Stimulated activated naive B cell treated with anti-CD40 and anti-IgM and Interleukin-4, amounts not matched to agents 10 μg/mL and 1 μg/mL and 100 μg/mL, for 72 hours (primary cell): ENCODE data around the gene KLHL13.

ENCODE experiments used
- ATAC-seq, 2 donors: fragments of 150-1000 bp; cut with Tn5 transposase; replicated peaks; 2 replicates each; pipeline ENCODE4 v1.10.0; 2021; ENCODE audit warnings: moderate library complexity in 1 of 2
- DNase-seq: peaks from one replicate; pipeline ENCODE4 v3.0.0; 2021
- H3K27ac Mint-ChIP-seq: one replicate; pipeline ENCODE4 v1.8.0; 2022; ENCODE audit warnings: mild to moderate bottlenecking, mixed read lengths
- H3K27me3 Mint-ChIP-seq, 2 donors: one replicate each; pipeline ENCODE4 v1.8.0; 2022; ENCODE audit warnings: mixed read lengths in 2 of 2
- H3K36me3 Mint-ChIP-seq, 2 donors: one replicate each; pipeline ENCODE4 v1.8.0; 2022; ENCODE audit warnings: mixed read lengths in 2 of 2, mild to moderate bottlenecking in 1 of 2
- H3K4me1 Mint-ChIP-seq, 2 donors: one replicate each; pipeline ENCODE4 v1.8.0; 2022; ENCODE audit warnings: mixed read lengths in 2 of 2, mild to moderate bottlenecking in 1 of 2
- H3K4me3 Mint-ChIP-seq, 2 donors: one replicate each; pipeline ENCODE4 v1.8.0; 2022; ENCODE audit warnings: mild to moderate bottlenecking in 2 of 2, mixed read lengths in 2 of 2, moderate library complexity in 1 of 2
- H3K9me3 Mint-ChIP-seq, 2 donors: one replicate each; pipeline ENCODE4 v1.8.0; 2022; ENCODE audit warnings: mixed read lengths in 2 of 2, mild to moderate bottlenecking in 1 of 2

The KLHL13 gene

DNA sequence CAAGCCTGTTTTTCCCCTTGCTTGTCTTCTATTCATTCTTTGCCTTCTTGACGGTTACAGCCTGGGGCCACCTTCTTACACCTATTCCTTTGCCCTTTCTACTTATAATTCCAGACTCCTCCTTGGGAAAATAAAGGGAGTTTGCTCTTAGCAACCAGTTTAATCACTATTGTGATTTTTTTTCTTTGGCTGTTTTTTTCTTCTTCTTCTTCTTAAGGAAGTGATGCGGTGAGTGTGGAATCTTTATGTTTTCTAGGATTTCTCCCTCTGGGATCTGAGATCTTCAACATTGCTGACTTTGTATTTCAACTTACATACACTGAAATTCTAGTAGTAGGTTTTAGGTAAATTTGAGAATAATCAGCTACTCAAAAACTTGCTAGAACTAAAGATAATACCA is 1.1 kb upstream of the KLHL13 start:
- ATAC-seq = no peak
- no peak for DNase-seq
- peaks cover 7 to 24% of the 10 kb centered on the region in 2 donors for H3K27me3 Mint-ChIP-seq
- H3K9me3 Mint-ChIP-seq = peaks cover 0 to 4% of the 10 kb centered on the region in 2 donors
- H3K4me1 Mint-ChIP-seq = peaks cover 6 to 7% of the 10 kb centered on the region in 2 donors
- H3K36me3 Mint-ChIP-seq = peaks cover 0 to 3% of the 10 kb centered on the region in 2 donors
- H3K4me3 Mint-ChIP-seq = peak overlapping the region in 1 of 2 donors; percentile 2
- no peak overlapping the region for H3K27ac Mint-ChIP-seq

DNA sequence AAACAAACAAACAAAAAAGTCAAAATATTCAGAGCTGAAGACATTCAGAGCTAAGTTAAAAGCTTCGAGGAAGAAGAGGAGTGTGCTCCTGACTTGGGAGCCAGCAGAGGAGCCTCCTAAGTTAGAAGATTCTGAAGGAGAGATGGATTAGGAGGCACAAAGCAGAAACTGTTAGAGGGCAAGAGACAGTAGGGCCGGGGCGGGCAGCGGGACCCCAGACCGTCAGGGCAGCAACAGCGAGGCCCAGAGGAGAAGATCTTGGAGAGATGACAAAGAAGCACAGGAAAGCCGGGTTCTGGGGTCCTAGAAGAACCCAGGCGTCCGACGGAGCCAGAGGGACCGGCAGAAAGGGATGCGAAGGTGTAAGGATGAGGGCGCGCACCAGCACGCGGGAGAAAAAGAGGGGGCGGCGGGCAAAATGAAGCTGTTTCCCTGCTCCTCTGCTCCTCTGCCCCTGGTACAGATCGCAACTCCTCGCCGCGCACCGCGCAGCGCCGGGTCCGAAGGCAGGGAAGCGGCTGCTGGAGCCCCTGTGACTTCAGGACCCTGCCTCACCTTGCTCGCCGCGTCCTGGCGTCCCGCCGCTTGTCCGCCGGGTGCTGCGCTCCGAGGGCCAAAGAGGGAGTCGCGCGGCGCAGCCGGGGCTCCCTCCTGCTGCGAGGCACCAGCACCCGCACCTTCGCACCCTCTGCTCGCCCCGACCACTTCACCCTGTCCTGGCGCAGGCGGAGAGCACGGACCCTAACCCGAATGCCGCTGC is 477 bp downstream of the KLHL13 start:
- ATAC-seq = peak; percentile 52 to 57
- Mint-ChIP-seq H3K4me3 (peak overlapping the region; percentile 76 to 84), H3K4me1 (peaks cover 6 to 7% of the 10 kb centered on the region in 2 donors), H3K36me3 (peaks cover 0 to 3% of the 10 kb centered on the region in 2 donors), H3K9me3 (peaks cover 0 to 3% of the 10 kb centered on the region in 2 donors), H3K27me3 (peaks cover 7 to 24% of the 10 kb centered on the region in 2 donors), H3K27ac (no peak overlapping the region)
- no peak for DNase-seq

DNA sequence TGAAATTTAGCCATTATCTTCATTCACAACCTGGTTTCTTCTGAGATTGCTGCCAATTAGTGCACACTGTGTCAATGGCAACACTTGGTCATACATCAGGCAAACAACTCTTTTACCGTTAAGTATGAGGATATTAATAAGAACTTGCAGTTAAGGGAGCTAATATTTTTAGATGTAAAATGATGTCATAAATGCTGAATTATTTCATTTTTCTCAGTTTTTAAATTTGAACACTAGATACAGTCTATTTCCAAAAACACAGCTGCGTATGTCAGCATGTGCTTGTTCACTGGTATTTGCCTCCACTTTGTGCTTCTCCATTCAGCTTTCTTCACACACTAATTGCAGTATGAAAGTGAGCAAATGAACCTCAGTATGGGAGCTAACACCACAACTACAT is 1.6 kb downstream of the KLHL13 start:
- no peak overlapping the region for H3K4me3 Mint-ChIP-seq
- no peaks in the 10 kb centered on the region for H3K9me3 Mint-ChIP-seq
- no peak overlapping the region for H3K27ac Mint-ChIP-seq
- DNase-seq (no peak), ATAC-seq (no peak)
- peaks cover 6 to 7% of the 10 kb centered on the region in 2 donors for H3K4me1 Mint-ChIP-seq
- H3K27me3 Mint-ChIP-seq = peaks cover 7 to 24% of the 10 kb centered on the region in 2 donors
- peaks cover 0 to 3% of the 10 kb centered on the region in 2 donors for H3K36me3 Mint-ChIP-seq

DNA sequence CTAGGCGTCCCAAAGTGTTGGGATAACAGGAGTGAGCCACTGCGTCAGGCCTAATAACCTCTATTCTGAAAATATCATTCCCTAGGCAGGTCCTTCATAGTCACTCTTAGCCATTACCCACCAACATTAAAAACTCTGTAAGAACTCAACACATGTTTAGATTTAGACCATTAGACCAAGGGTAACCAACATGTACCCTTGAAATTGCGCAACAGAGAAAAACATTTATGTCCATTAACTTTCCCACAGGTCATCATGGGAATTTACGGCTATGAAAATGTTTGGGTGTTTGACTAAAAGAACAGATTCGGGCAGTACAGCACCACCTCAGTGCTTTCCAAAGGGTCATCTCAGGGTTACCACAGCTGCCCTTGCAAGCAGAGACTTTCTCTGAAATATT is 7.5 kb downstream of the KLHL13 start:
- DNase-seq (no peak), ATAC-seq (no peak)
- Mint-ChIP-seq H3K4me3 (no peak overlapping the region), H3K27me3 (peaks cover 0 to 4% of the 10 kb centered on the region in 2 donors), H3K27ac (no peak overlapping the region), H3K9me3 (no peaks in the 10 kb centered on the region), H3K4me1 (no peaks in the 10 kb centered on the region), H3K36me3 (no peaks in the 10 kb centered on the region)

DNA sequence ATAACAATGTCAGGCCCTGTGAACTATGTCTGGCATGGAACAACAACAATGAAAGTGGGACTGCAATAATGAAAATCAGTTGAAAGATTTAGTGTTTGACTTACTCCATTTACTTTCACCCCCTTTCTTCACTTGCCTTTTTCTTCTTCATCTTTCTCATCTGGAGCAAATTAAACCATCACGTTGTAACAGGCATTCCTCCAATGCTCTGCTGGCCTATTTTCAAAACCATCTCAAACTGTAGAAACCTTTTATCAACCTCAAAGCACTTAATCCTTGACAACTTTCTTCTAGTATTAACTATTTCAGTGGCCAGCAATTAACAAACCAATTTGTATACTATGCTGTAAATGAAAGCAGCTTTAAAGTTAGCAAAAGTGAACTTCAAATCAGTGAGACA is 8.3 kb downstream of the KLHL13 start:
- no peak for DNase-seq
- Mint-ChIP-seq H3K4me3 (no peak overlapping the region), H3K27me3 (peaks cover 0 to 1% of the 10 kb centered on the region in 2 donors), H3K36me3 (no peaks in the 10 kb centered on the region), H3K9me3 (no peaks in the 10 kb centered on the region), H3K27ac (no peak overlapping the region), H3K4me1 (no peaks in the 10 kb centered on the region)
- no peak for ATAC-seq

DNA sequence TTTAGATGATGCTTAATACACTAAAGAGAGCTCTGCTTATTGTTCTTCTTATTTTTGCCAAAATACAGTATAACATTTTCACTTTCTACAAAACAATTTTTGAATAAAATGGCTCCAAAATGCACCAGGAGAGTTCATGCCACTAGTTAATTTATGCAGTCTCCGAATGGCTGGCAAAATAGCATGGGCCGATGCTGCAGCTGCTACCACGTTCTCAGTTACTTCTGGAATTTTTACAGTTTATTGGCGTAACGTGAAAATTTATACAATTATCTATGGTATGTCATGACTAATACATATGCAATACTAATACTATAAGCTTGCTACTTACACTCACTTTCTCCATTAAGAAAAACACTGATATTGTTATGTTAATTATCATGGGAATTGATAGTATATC is 16.5 kb downstream of the KLHL13 start:
- Mint-ChIP-seq H3K36me3 (no peaks in the 10 kb centered on the region), H3K9me3 (peaks cover 0 to 2% of the 10 kb centered on the region in 2 donors), H3K27ac (no peak overlapping the region), H3K27me3 (no peaks in the 10 kb centered on the region), H3K4me1 (no peaks in the 10 kb centered on the region), H3K4me3 (no peak overlapping the region)
- DNase-seq (no peak), ATAC-seq (no peak)

DNA sequence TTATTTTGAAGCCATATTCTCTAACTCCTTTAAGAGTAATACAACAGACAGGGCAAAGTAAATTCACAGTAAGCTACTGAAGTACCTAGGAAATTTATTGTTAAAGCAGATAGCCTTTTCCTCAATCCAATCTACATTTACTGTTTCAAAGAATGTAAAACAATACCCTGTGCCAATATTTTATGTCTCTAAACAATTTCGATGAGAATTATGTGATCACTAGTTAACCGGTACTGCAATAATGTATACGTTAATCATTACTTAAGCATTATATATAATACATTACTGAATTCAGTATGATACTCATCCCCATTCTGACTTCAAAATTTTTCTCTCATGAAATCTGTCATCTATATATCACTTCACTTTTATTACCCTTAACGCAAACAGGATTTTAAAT is 28.5 kb downstream of the KLHL13 start:
- H3K27ac Mint-ChIP-seq = no peak overlapping the region
- H3K36me3 Mint-ChIP-seq = no peaks in the 10 kb centered on the region
- no peaks in the 10 kb centered on the region for H3K27me3 Mint-ChIP-seq
- no peak for DNase-seq
- no peak overlapping the region for H3K4me3 Mint-ChIP-seq
- ATAC-seq = no peak
- H3K9me3 Mint-ChIP-seq = peaks cover 1 to 8% of the 10 kb centered on the region in 2 donors
- H3K4me1 Mint-ChIP-seq = no peaks in the 10 kb centered on the region

DNA sequence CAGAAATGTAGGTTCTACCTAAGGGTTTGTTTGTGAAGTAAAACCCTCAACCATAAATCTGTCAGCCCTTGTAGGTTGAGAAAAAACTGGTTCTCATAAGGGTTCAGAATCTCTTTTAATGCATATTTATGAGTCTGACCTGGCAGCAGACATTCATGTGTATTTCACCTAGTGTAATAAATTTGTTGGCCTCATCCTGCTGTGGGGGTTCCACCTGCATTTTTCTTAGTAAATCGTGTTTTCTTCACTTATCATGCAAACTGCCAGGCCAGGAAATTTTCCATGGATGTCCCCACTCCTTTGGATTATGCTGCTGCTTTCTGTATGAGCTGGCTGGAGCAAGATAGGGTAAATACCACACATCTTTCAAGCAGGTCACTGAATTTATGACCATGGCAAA is 42.4 kb downstream of the KLHL13 start:
- ATAC-seq (no peak), DNase-seq (no peak)
- Mint-ChIP-seq H3K9me3 (peaks cover 2 to 6% of the 10 kb centered on the region in 2 donors), H3K27me3 (no peaks in the 10 kb centered on the region), H3K36me3 (no peaks in the 10 kb centered on the region), H3K4me1 (no peaks in the 10 kb centered on the region), H3K4me3 (no peak overlapping the region), H3K27ac (no peak overlapping the region)

DNA sequence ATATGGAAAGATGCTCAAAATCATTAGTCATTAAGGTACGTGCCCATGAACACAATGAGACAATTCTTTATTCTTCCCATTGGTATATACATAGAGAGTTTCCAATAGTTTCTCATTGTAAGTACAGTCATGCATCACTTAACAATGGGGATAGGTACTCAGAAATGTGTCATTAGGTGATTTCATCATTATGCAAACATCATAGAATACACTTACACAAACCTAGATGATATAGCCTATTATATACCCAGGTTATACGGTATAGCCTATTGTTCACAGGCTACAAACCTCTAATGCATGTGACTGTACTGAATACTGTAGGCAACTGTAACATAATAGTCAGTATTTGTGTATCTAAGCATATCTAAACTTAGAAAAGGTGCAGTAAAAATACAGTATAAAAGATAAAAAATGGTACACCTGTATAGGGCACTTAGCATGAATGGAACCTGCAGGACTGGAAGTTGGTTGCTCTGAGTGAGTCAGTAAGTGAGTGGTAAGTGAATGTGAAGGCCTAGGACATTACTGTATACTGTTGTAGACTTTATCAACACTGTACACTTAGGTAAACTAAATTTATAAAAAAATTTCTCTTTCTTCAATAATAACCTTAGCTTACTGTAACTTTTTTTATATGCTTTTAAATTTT is 49.6 kb downstream of the KLHL13 start:
- Mint-ChIP-seq H3K9me3 (no peaks in the 10 kb centered on the region), H3K27ac (no peak overlapping the region), H3K4me1 (peaks cover 7 to 9% of the 10 kb centered on the region in 2 donors), H3K4me3 (no peak overlapping the region), H3K36me3 (no peaks in the 10 kb centered on the region), H3K27me3 (peaks cover 8 to 9% of the 10 kb centered on the region in 2 donors)
- ATAC-seq (no peak), DNase-seq (no peak)

DNA sequence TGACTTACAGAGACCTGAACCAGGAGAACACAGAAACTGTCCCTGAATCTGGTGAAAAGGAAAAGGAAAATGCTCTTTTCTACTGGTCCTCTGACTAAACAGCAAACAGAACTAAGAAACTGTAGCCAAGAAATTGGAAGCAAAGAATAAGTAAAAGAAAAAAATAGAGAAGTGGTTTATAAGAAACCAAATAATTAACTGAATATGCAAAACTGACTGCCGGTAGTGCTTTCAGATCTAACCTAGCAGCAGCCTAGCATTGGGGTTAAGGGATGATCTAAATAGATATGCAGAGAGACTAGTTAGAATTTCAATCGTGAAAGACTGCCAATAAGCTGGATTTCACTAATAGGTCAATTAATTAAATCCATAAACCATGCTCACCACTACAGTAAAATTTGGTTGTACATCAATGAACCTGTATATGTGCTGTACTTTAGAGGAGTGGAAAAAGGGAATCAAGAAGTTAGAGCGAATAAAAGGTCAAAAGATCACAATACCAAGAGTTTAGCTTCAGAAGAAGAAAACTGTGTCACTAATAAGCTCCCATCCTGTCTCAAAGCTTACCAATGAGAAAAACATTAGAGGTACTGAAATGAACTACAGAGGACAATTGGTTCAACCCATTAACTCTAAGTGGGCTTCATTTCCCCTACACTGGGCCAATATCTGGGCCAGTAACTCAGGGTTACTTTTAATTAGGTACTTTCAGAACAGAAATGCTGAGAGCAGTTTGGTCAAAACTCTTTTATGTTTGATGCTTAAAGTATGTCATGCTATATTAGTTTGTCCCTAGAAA is 53.6 kb downstream of the KLHL13 start:
- peak; percentile 59 to 78 for ATAC-seq
- no peak overlapping the region for H3K27ac Mint-ChIP-seq

DNA sequence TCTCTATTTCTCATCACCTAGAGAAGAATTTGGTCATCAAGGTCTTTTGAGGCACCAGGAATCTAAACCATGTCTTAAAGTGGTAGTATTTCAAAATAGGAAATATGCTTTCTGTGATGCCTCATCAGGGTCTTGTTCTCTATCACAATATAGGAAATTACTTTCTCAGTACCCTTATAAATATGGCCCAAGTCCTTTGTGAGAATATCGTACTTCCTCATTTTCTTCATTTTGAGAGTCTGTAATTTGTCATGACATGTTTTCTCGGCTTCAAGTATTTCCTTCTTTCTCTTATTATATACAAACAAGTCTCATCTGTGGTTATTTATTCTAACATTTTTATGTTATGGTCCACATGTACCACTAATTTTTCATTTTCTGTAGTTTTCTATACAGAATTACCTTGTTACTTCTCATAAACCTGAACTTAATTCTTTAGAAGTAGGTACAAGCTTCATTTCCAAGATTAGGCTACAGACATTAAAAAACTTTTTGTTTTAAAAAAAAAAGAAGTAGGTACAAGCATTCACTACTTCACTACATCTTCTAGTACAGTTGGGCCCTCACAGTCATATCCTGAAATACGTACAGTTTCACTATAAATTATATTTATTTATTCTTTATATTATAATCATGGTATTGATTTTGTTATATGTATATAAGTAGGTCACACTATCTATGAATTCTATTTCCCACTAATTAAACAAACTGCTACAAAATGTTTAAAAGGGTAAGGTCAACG is 54.4 kb downstream of the KLHL13 start:
- Mint-ChIP-seq H3K27me3 (no peaks in the 10 kb centered on the region), H3K4me1 (peaks cover 5 to 14% of the 10 kb centered on the region in 2 donors), H3K9me3 (no peaks in the 10 kb centered on the region), H3K27ac (no peak overlapping the region), H3K4me3 (no peak overlapping the region), H3K36me3 (no peaks in the 10 kb centered on the region)
- ATAC-seq (peak; percentile 84 to 88), DNase-seq (no peak)

More for the DNA sequence above, 53.6 kb downstream of the KLHL13 start:
- no peaks in the 10 kb centered on the region for H3K9me3 Mint-ChIP-seq
- no peak for DNase-seq
- H3K4me3 Mint-ChIP-seq = peak overlapping the region in 1 of 2 donors; percentile 20
- peaks cover 5 to 14% of the 10 kb centered on the region in 2 donors for H3K4me1 Mint-ChIP-seq
- H3K36me3 Mint-ChIP-seq = no peaks in the 10 kb centered on the region
- H3K27me3 Mint-ChIP-seq = peaks cover 0 to under 1% of the 10 kb centered on the region in 2 donors

DNA sequence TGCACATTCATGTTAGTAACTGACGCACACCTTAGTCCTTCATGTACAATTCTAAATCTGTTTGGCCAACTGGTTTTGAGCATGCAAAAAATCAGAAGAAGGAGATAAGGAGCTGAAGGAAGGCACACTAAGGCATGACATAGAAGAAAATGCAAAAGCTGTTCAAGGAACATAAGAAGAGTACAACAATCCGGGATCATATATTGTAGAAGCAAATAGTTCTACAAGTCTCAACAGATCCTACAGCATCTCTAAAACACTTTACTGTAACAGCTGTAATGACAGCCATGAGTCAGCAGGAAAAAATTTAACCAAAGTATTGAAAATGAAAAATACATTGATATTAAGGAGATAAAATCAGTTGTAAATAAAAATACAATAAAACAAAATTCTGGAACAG is 57.7 kb downstream of the KLHL13 start:
- H3K27ac Mint-ChIP-seq = no peak overlapping the region
- no peak overlapping the region for H3K4me3 Mint-ChIP-seq
- no peaks in the 10 kb centered on the region for H3K27me3 Mint-ChIP-seq
- H3K36me3 Mint-ChIP-seq = no peaks in the 10 kb centered on the region
- H3K4me1 Mint-ChIP-seq = peaks cover 5 to 14% of the 10 kb centered on the region in 2 donors
- ATAC-seq = no peak
- no peak for DNase-seq
- H3K9me3 Mint-ChIP-seq = no peaks in the 10 kb centered on the region

DNA sequence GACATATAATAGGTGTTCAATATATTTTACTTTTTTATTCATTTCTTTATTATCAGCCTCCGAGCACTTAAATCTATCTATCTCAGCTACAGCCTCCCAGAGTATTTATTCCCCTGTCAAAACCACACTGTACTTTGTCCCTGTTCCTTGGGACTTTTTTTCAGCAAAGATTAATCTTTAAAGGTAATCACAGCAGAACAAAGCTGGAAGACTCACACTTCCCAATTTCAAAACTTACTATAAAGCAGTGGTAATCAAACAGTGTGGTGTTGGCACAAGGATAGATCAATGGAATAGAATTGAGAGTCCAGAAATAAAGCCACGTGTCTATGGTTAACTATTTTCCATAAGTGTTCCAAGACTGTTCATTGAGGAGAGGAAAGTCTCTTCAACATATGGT is 59.7 kb downstream of the KLHL13 start:
- Mint-ChIP-seq H3K4me1 (peaks cover under 1 to 3% of the 10 kb centered on the region in 2 donors), H3K9me3 (no peaks in the 10 kb centered on the region), H3K27me3 (no peaks in the 10 kb centered on the region), H3K4me3 (no peak overlapping the region), H3K27ac (no peak overlapping the region), H3K36me3 (no peaks in the 10 kb centered on the region)
- DNase-seq (no peak), ATAC-seq (no peak)

DNA sequence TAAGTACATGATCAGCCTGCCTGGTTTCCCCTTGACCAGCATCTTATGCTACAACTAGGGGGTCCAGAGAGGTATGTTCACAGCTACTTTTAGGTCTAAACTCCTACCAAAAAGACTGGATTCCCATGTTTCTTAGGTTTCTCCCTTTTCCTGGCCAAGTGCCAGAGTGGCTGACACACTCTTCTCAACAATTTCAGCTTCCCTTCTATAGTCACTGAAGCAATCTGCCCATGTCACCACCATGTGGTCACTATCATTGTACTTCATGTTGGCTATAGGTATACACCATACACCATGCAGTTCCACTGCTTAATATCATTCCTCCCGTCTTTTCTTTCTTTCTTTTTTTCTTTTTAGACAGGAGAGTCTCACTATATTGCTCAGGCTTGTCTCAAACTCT is 66.9 kb downstream of the KLHL13 start:
- DNase-seq (no peak), ATAC-seq (no peak)
- Mint-ChIP-seq H3K27ac (no peak overlapping the region), H3K36me3 (no peaks in the 10 kb centered on the region), H3K4me3 (no peak overlapping the region), H3K27me3 (no peaks in the 10 kb centered on the region), H3K9me3 (peaks cover 0 to 3% of the 10 kb centered on the region in 2 donors), H3K4me1 (no peaks in the 10 kb centered on the region)
